GM13976 (cell line): ENCODE results near the gene TMBIM4.
"Not testable (repeated sequence)": the region's sequence is repeated elsewhere in the genome, so short reads cannot be mapped to it uniquely, and the experiment has no call there.

ENCODE experiments used
- DNase-seq: peaks from one replicate; pipeline ENCODE4 v3.0.0; 2012; ENCODE audit warnings: low spot score
- CTCF ChIP-seq: IDR thresholded peaks from 2 replicates; pipeline ENCODE4 v1.5.1; 2012; ENCODE audit warnings: borderline replicate concordance, mild to moderate bottlenecking; ENCODE audit not compliant: insufficient read depth; ENCODE audit errors: extremely low read depth, missing control alignments, control extremely low read depth
- in situ Hi-C: fragments of 300-500 bp; cut with MboI; formaldehyde crosslinking; loops from one replicate; pipeline ENCODE4 v1.12.0; 2022; ENCODE audit warnings: low sequenced_read_pairs, mixed read lengths, inconsistent platforms; ENCODE audit not compliant: unreplicated experiment

Gene TMBIM4

GRCh38 chr12:66169221-66170170 is at the start of gene TMBIM4:
TMBIM4 (minus strand) TSS chr12:66169996; CDS start chr12:66169951, 45 bp downstream.
- in situ Hi-C loops, result no loop called here
- DNase-seq, result peak; percentile 88
- peak; percentile 17 for TF ChIP-seq CTCF

DNA sequence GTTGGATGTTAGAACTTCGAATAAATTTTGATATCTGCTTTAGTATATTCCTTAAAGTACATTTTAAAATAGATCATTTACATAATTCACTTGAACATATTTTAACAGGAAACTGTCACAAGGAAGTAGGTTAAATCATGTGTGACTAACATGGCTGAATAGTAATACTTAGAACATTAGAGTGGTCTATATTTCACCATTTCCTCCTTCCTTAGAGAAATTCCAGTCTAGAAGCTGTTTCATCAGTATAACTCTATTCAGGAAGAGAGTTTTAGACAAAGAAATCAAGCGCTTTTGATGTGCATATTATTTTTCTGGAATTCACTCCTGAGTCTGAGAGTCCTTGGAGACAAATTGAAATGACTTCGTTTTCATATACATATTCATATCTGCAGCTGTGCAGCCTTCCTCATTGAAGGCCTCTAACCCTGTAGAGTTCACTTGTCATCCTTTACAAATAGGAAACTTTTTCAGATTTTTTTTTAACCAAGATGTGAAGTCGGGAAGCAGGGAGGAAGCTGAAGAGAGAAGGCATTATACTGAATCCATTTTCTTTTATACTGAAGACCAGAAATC is 47.6 kb upstream of the TMBIM4 start:
- TF ChIP-seq CTCF, result no peak
- DNase-seq, result no peak
- in situ Hi-C loops, result no loop called here

GRCh38 chr12:66213011-66213410 is 43.2 kb upstream of the TMBIM4 start:
- DNase-seq, in situ Hi-C loops: not testable (repeated sequence)

DNA sequence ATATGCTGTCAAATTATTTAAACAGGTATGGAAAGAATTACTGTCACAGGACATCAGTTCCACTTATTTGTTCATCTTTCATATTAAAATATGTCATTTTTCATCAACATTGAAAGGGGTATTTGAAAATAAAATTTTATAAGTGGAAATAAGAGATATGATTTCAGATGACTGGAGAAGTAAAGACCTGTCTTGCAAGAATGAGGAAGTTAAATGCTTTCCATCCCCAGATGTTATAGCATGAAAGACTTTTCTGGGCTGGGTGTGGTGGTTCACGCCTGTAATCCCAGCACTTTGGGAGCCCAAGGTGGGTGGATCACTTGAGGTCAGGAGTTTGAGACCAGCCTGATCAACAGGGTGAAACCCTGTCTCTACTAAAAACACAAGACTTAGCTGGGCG is 41.8 kb upstream of the TMBIM4 start:
- in situ Hi-C loops, DNase-seq: not testable (repeated sequence)

DNA sequence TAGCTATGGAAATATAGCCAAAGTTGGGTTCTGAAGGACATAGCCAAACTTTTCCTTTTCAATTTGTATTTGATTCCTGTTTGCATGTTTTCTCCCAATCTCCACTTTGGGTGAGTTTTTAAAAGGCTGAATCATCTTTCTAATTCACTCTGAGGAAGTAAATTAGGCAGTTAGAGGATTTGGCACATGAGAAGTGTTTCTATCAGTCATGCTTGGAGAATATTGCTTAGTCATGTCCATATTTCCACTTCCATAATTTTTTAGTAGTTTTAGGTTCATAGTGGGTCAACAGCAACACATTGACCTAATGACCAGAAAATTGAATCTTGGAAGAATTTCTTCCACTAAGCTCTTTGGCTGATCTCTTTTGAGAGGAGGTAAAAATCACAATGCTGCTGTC is 41.0 kb upstream of the TMBIM4 start:
- no peak for TF ChIP-seq CTCF
- no peak for DNase-seq
- in situ Hi-C loops, result no loop called here

DNA sequence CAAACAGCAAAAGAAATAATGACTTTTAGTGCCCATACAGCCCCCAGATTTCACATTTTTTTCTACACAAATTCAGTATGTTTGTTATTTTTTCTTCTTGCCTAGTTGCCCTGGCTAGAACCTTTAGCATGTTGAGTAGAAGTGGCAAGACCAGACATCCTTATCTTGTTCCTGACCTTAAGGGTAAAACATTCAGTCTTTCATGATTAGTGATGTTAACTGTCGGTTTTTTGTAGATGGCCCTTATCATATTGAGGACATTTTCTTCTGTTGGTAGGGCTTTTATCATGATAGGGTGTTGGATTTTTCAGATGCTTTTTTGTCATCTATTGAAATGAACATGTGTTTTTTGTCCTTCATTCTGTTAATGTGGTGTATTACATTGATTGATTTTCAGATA is 36.3 kb upstream of the TMBIM4 start:
- in situ Hi-C loops, result no loop called here
- DNase-seq, result no peak
- TF ChIP-seq CTCF, result no peak

DNA sequence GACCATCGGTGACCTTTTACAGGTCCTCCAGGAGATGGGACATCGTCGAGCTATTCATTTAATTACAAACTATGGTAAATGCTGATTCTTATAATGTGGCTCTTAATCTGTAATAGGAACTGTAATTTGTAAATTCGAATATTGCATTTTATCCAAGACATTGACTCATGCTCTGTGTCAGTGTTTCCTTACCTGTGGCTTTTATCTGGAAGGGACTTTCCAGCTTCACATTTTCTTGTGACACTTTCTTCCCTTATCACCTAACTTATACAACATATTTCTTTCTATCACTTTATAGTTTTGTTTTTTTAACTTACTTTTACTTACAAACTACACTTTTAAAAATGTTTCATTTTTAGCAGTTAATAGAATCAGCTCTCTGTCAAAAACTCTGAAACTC is 34.0 kb upstream of the TMBIM4 start:
- DNase-seq, result no peak
- no peak for TF ChIP-seq CTCF
- in situ Hi-C loops, result no loop called here
